Thyroid gland (tissue), 4 donors: ENCODE results near the gene DCP1B. TPM values are rescaled to one million over a fixed set of nuclear protein-coding genes. Genes with fewer than 3 reads are reported as not detected.

Experiments
- DNase-seq, 2 donors: peaks; one replicate each; pipeline ENCODE4 v3.0.0-alpha.2; 2019
- H3K27ac ChIP-seq, 3 donors: fragments of 200-600 bp; sonication (generic); 1 replicate in 2 of 3; 2 replicates in 1 of 3; pipeline ENCODE4 v1.5.1; 2016 to 2019; ENCODE audit warnings: mild to moderate bottlenecking in 1 of 3, moderate library complexity in 1 of 3
- H3K27me3 ChIP-seq: fragments of 200-600 bp; sonication (generic); one replicate; pipeline ENCODE4 v1.5.1; 2019
- H3K36me3 ChIP-seq, 2 donors: fragments of 200-600 bp; sonication (generic); one replicate each; pipeline ENCODE4 v1.5.1; 2016 to 2019
- H3K4me1 ChIP-seq, 2 donors: fragments of 200-600 bp; sonication (generic); one replicate each; pipeline ENCODE4 v1.5.1; 2017 to 2019
- H3K4me3 ChIP-seq, 3 donors: fragments of 200-600 bp; sonication (generic); replicated peaks in 1 of 3; 1 replicate in 2 of 3; 2 replicates in 1 of 3; pipeline ENCODE4 v1.5.1; 2016; ENCODE audit warnings: mild to moderate bottlenecking in 1 of 3
- H3K9me3 ChIP-seq: fragments of 200-600 bp; sonication (generic); one replicate; pipeline ENCODE4 v1.5.1; 2017
- CTCF ChIP-seq, 6 experiments: fragments of 200-600 bp in 3 of 6; fragments of 450-650 bp in 3 of 6; sonication (generic) in 3 of 6; IDR thresholded peaks; one replicate each; pipeline ENCODE4 v1.5.1; 2016 to 2019; ENCODE audit warnings: antibody characterized with exemption in 6 of 6, mild to moderate bottlenecking in 2 of 6, inconsistent platforms in 1 of 6, moderate library complexity in 1 of 6
- POLR2A ChIP-seq, 2 donors: fragments of 450-650 bp; IDR thresholded peaks; one replicate each; pipeline ENCODE4 v1.6.1; 2017; ENCODE audit warnings: antibody characterized with exemption in 2 of 2, mild to moderate bottlenecking in 2 of 2, moderate library complexity in 1 of 2
- WGBS, 2 donors: methylation state at CpG; one replicate each; pipeline ENCODE4 v1.1.5; 2017; 5-methylcytosine and 5-hydroxymethylcytosine counted together
- intact Hi-C: fragments of 100-400 bp; cut with DNase I; formaldehyde crosslinking; loops from one replicate; pipeline ENCODE4 v1.15.1; 2023
- total RNA-seq, 4 donors: library from RNA; depleted of rRNA; stranded (reverse); fragments of >200 nt; gene quantifications; one replicate each; pipeline ENCODE4 v1.2.3, GENCODE V29; 2016

Gene DCP1B
- total RNA-seq, 4 donors from 2014 or later, result 20.1 to 22.9 (median 21.1) TPM

- intact Hi-C loops, result no loop called here
- WGBS, 2 donors, result 72 to 73% methylated on average over 6 to 12 of the region's 12 CpGs
- H3K9me3 ChIP-seq, result no peaks in the 10 kb centered on the region
- DNase-seq, result no peak
- TF ChIP-seq CTCF (IDR thresholded peaks at IDR 0.05) (no peak), POLR2A (IDR thresholded peaks at IDR 0.05) (no peak)
- no peaks in the 10 kb centered on the region for H3K36me3 ChIP-seq
- H3K27me3 ChIP-seq, result no peaks in the 10 kb centered on the region
- no peak overlapping the region for H3K27ac ChIP-seq
- no peak overlapping the region for H3K4me3 ChIP-seq
- H3K4me1 ChIP-seq, result peaks cover 0 to 6% of the 10 kb centered on the region in 2 donors
These were observed 90.7 kb downstream of the DCP1B start for GRCh38 chr12:1913377-1914113.

GRCh38 chr12:1912580-1913376 is 91.5 kb downstream of the DCP1B start:
- H3K9me3 ChIP-seq, result no peaks in the 10 kb centered on the region
- 82 to 88% methylated on average over 12 to 18 of the region's 18 CpGs for WGBS, 2 donors
- intact Hi-C loops, result no loop called here
- no peak for DNase-seq
- H3K4me1 ChIP-seq, result peaks cover 0 to 11% of the 10 kb centered on the region in 2 donors
- H3K4me3 ChIP-seq, result no peak overlapping the region
- H3K27me3 ChIP-seq, result no peaks in the 10 kb centered on the region
- no peak overlapping the region for H3K27ac ChIP-seq
- no peaks in the 10 kb centered on the region for H3K36me3 ChIP-seq
- TF ChIP-seq POLR2A (IDR thresholded peaks at IDR 0.05) (no peak), CTCF (IDR thresholded peaks at IDR 0.05) (no peak)

GRCh38 chr12:1911598-1912575 is 92.4 kb downstream of the DCP1B start:
- Histone ChIP-seq H3K27ac (no peak overlapping the region), H3K9me3 (no peaks in the 10 kb centered on the region), H3K4me1 (peaks cover 0 to 11% of the 10 kb centered on the region in 2 donors), H3K27me3 (no peaks in the 10 kb centered on the region), H3K4me3 (no peak overlapping the region), H3K36me3 (no peaks in the 10 kb centered on the region)
- TF ChIP-seq POLR2A (IDR thresholded peaks at IDR 0.05) (no peak), CTCF (IDR thresholded peaks at IDR 0.05) (no peak)
- 82 to 95% methylated on average over 13 to 16 of the region's 16 CpGs for WGBS, 2 donors
- DNase-seq, result no peak
- intact Hi-C loops, result no loop called here

GRCh38 chr12:1910468-1910867 is 93.8 kb downstream of the DCP1B start:
- Histone ChIP-seq H3K4me3 (no peak overlapping the region), H3K4me1 (peaks cover 0 to 6% of the 10 kb centered on the region in 2 donors), H3K36me3 (no peaks in the 10 kb centered on the region), H3K27me3 (no peaks in the 10 kb centered on the region), H3K9me3 (no peaks in the 10 kb centered on the region), H3K27ac (no peak overlapping the region)
- intact Hi-C loops, result no loop called here
- TF ChIP-seq CTCF (IDR thresholded peaks at IDR 0.05) (no peak), POLR2A (IDR thresholded peaks at IDR 0.05) (no peak)
- DNase-seq, result no peak
- WGBS, 2 donors, result 94 to 96% methylated on average over 3 of the region's 3 CpGs
